ENCODE measurements around the gene ANKRD30A. TPM values are rescaled to one million over a fixed set of nuclear protein-coding genes. Genes with fewer than 3 reads are reported as not detected.
"Not testable (repeated sequence)": the region's sequence is repeated elsewhere in the genome, so short reads cannot be mapped to it uniquely, and the experiment has no call there.

The ANKRD30A gene
- total RNA-seq (not detected), polyA plus RNA-seq (not detected)

GRCh38 chr10:37125191-37125732 lies at the start of gene ANKRD30A:
ANKRD30A (plus strand) TSS chr10:37125598; CDS start chr10:37125788, 190 bp downstream.
- TF ChIP-seq, protein P1, sequence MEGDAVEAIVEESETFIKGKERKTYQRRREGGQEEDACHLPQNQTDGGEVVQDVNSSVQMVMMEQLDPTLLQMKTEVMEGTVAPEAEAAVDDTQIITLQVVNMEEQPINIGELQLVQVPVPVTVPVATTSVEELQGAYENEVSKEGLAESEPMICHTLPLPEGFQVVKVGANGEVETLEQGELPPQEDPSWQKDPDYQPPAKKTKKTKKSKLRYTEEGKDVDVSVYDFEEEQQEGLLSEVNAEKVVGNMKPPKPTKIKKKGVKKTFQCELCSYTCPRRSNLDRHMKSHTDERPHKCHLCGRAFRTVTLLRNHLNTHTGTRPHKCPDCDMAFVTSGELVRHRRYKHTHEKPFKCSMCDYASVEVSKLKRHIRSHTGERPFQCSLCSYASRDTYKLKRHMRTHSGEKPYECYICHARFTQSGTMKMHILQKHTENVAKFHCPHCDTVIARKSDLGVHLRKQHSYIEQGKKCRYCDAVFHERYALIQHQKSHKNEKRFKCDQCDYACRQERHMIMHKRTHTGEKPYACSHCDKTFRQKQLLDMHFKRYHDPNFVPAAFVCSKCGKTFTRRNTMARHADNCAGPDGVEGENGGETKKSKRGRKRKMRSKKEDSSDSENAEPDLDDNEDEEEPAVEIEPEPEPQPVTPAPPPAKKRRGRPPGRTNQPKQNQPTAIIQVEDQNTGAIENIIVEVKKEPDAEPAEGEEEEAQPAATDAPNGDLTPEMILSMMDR (IDR thresholded peaks at IDR 0.05): no peak
- TF ChIP-seq POLR2A (IDR thresholded peaks at IDR 0.05) (no peak), EP300 (IDR thresholded peaks at IDR 0.05) (no peak), POLR2AphosphoS5 (IDR thresholded peaks at IDR 0.05) (no peak)
- Histone ChIP-seq H3K27ac (no peak within 1 kb of the TSS), H3K27me3 (no peaks in the 10 kb centered on the region), H3K9me3 (peaks cover 0 to 10% (median 0%) of the 10 kb centered on the region in 4 donors), H3K36me3 (no peaks in the 10 kb centered on the region), H3K4me3 (no peak within 1 kb of the TSS), H3K4me1 (no peaks in the 10 kb centered on the region)
- WGBS, 2 donors: 92 to 95% methylated on average over 39 of the region's 39 CpGs
- DNase-seq: no peak
- intact Hi-C loops (cut with DNase I): no loop called here

DNA sequence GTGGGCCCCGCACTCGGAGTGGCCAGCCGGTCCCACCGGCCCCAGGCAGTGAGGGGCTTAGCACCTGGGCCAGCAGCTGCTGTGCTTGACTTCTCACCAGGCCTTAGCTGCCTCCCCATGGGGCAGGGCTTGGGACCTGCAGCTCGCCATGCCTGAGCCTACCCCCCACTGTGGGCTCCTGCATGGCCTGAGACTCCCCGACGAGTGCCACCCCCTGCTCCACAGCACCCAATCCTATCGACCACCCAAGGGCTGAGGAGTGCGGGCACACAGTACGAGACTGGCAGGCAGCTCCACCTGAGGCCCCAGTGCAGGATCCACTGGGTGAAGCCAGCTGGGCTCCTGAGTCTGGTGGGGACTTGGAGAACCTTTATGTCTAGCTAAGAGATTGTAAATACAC lies 49.3 kb upstream of the ANKRD30A start:
- H3K4me1 ChIP-seq; DNase-seq; H3K27ac ChIP-seq; intact Hi-C loops (cut with DNase I); H3K36me3 ChIP-seq; H3K9me3 ChIP-seq; H3K27me3 ChIP-seq; H3K4me3 ChIP-seq: not testable (repeated sequence)
- WGBS, 2 donors: 89 to 90% methylated on average over 10 of the region's 10 CpGs

GRCh38 chr10:37095792-37096573 lies 29.4 kb upstream of the ANKRD30A start:
- Histone ChIP-seq H3K27ac (no peak overlapping the region), H3K27me3 (no peaks in the 10 kb centered on the region), H3K9me3 (peaks cover 0 to 3% (median 1%) of the 10 kb centered on the region in 4 donors), H3K4me1 (no peaks in the 10 kb centered on the region), H3K4me3 (no peak overlapping the region), H3K36me3 (no peaks in the 10 kb centered on the region)
- 17 to 26% methylated on average over 3 of the region's 3 CpGs for WGBS, 2 donors
- DNase-seq: no peak
- intact Hi-C loops (cut with DNase I): no loop called here
- TF ChIP-seq, protein P1 (IDR thresholded peaks at IDR 0.05): no peak
- no peak for TF ChIP-seq POLR2A (IDR thresholded peaks at IDR 0.05)
- no peak for TF ChIP-seq POLR2AphosphoS5 (IDR thresholded peaks at IDR 0.05)
- TF ChIP-seq EP300 (IDR thresholded peaks at IDR 0.05): no peak

- peaks cover 0 to 3% (median 0%) of the 10 kb centered on the region in 4 donors for H3K9me3 ChIP-seq
- TF ChIP-seq POLR2A (IDR thresholded peaks at IDR 0.05): no peak
- no peak for TF ChIP-seq EP300 (IDR thresholded peaks at IDR 0.05)
- no peak for TF ChIP-seq POLR2AphosphoS5 (IDR thresholded peaks at IDR 0.05)
- H3K4me3 ChIP-seq: no peak overlapping the region
- DNase-seq: no peak
- H3K36me3 ChIP-seq: no peaks in the 10 kb centered on the region
- H3K27ac ChIP-seq: no peak overlapping the region
- H3K27me3 ChIP-seq: no peaks in the 10 kb centered on the region
- intact Hi-C loops (cut with DNase I): no loop called here
- WGBS, 2 donors: 80 to 88% methylated on average over 3 of the region's 3 CpGs
- H3K4me1 ChIP-seq: no peaks in the 10 kb centered on the region
Measured at GRCh38 chr10:37101261-37101660, 24.1 kb upstream of the ANKRD30A start.

DNA sequence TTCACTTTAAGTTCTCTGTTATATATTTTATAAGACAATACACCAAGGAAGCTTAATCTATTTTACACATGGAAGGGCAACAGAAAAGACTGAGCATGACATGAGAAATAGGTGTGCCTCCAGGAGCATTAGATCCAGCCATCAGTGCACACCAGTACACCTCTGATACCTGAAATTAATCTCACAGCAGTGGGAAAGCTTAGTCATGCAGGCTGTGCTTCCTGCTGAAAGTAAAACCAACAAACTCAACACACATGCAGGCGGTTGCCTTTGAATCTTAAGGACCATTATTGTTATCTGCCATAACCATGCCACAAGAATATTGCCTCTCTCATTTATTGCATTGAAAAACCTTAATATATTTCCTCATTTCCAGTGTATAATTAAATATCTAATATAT lies 16.4 kb upstream of the ANKRD30A start:
- Histone ChIP-seq H3K4me1 (no peaks in the 10 kb centered on the region), H3K27me3 (no peaks in the 10 kb centered on the region), H3K36me3 (no peaks in the 10 kb centered on the region), H3K4me3 (no peak overlapping the region), H3K9me3 (no peaks in the 10 kb centered on the region), H3K27ac (no peak overlapping the region)
- no peak for DNase-seq
- TF ChIP-seq EP300 (IDR thresholded peaks at IDR 0.05) (no peak), POLR2A (IDR thresholded peaks at IDR 0.05) (no peak), POLR2AphosphoS5 (IDR thresholded peaks at IDR 0.05) (no peak)
- TF ChIP-seq, protein P1 (IDR thresholded peaks at IDR 0.05): no peak
- intact Hi-C loops (cut with DNase I): no loop called here
- WGBS, 2 donors: 70 to 78% methylated on average over 1 of the region's 1 CpG
